ENCODE data around the gene SAMD8. TPM values are rescaled to one million over a fixed set of nuclear protein-coding genes. Genes with fewer than 3 reads are reported as not detected.

The SAMD8 gene
- total and polyA plus RNA-seq, 2 donors (not counting 3 experiments of a cell fraction or from before 2014, with no cell fraction given) = 19.6 to 22.8 TPM

GRCh38 chr10:75189266-75190096, 78.0 kb downstream of the SAMD8 start:
- FAIRE-seq = no peak
- H3K9ac ChIP-seq (replicated peaks; ENCODE audit: extremely low read depth, insufficient read depth, low read length) = no peak overlapping the region
- intact Hi-C loops (cut with micrococcal nuclease) = loop anchor here (2.0 kb wide), 1 partner anchor 21 kb away; the partner anchor contains the start of gene VDAC2
- H3K27ac ChIP-seq (ENCODE audit: insufficient read depth, low read depth, low read length) = no peak overlapping the region
- TF ChIP-seq MAX (IDR thresholded peaks at IDR 0.05; ENCODE audit: insufficient read depth, insufficient read length) = no peak
- TF ChIP-seq POLR2A (IDR thresholded peaks at IDR 0.05; ENCODE audit: low read depth, low read length) = no peak
- no peak for TF ChIP-seq POLR2AphosphoS5 (IDR thresholded peaks at IDR 0.05; ENCODE audit: insufficient read depth, low read depth, low read length)
- TF ChIP-seq MYC (IDR thresholded peaks at IDR 0.05; ENCODE audit: low read depth, low read length) = no peak
- TF ChIP-seq JUN (IDR thresholded peaks at IDR 0.05; ENCODE audit: borderline replicate concordance, insufficient read depth, insufficient read length, low read depth) = no peak
- TF ChIP-seq FOS (IDR thresholded peaks at IDR 0.05; ENCODE audit: borderline replicate concordance, insufficient read depth, low read length) = no peak
- TF ChIP-seq EZH2 (IDR thresholded peaks at IDR 0.05; ENCODE audit: borderline replicate concordance, low read depth, low read length, severe bottlenecking) = no peak
- TF ChIP-seq CTCF (IDR thresholded peaks at IDR 0.05; ENCODE audit: extremely low read depth in 1 of 2, insufficient read depth in 1 of 2, low read depth in 1 of 2, low read length in 2 of 2) = no peak
- no peak for TF ChIP-seq GATA2 (IDR thresholded peaks at IDR 0.05; ENCODE audit: insufficient read depth, insufficient read length, low read depth, low read length)
- dilution Hi-C loops (cut with MboI; ENCODE audit: extremely low pct_ligation_motif_present, low sequenced_read_pairs) = no loop called here
- no peak overlapping the region for H3K4me2 ChIP-seq (ENCODE audit: insufficient read depth, low read length)
- H2AFZ ChIP-seq (ENCODE audit: low read depth, low read length) = no peak overlapping the region
- CTCF ChIA-PET = interaction anchor here (0.7 to 1.3 kb wide), 4 partner anchors 34 to 46 kb away, joined by 3 to 4 read pairs (median 3); partner anchors contain the start of gene COMTD1
- H3K79me2 ChIP-seq (ENCODE audit: control insufficient read depth, insufficient read depth, low read length) = no peaks in the 10 kb centered on the region
- no peaks in the 10 kb centered on the region for H3K9me3 ChIP-seq (replicated peaks; ENCODE audit: control insufficient read depth, insufficient read depth, low read length)
- no TSS peak for BruUV-seq (replicated peaks)
- H3K36me3 ChIP-seq (ENCODE audit: control insufficient read depth in 2 of 2, extremely low read depth in 1 of 2, insufficient read depth in 2 of 2, low read length in 2 of 2) = peaks cover 0 to 2% of the 10 kb centered on the region in 2 experiments
- no peaks in the 10 kb centered on the region for H3K9me1 ChIP-seq (replicated peaks; ENCODE audit: control insufficient read depth, extremely low read depth, insufficient read depth, low read length)
- POLR2A ChIA-PET = no interaction called here
- no peaks in the 10 kb centered on the region for H3K27me3 ChIP-seq (ENCODE audit: control insufficient read depth in 2 of 2, insufficient read depth in 2 of 2, low read length in 2 of 2)
- DNase-seq (ENCODE audit: low read depth, low spot score) = no peak
- no peaks in the 10 kb centered on the region for H4K20me1 ChIP-seq (replicated peaks; ENCODE audit: control insufficient read depth, extremely low read depth, insufficient read depth, low read length)
- no peak overlapping the region for H3K4me3 ChIP-seq (replicated peaks in 1 of 3; ENCODE audit: insufficient read depth in 1 of 3, low read depth in 1 of 3, low read length in 3 of 3)
- H3K4me1 ChIP-seq (ENCODE audit: control insufficient read depth, extremely low read depth, insufficient read depth, low read length) = peaks cover 7% of the 10 kb centered on the region
